SK-N-SH treated with all-trans-retinoic acid at 6 μM for 48 hours (cell line): ENCODE results near the gene NAV3.

ENCODE experiments used
- ARNTL ChIP-seq: fragments of 450-650 bp; formaldehyde crosslinking; IDR thresholded peaks from 2 replicates; pipeline ENCODE4 v1.5.0; 2020; ENCODE audit warnings: low read depth, mild to moderate bottlenecking, moderate library complexity, borderline replicate concordance
- OSR1 ChIP-seq: fragments of 250-450 bp; sonication (Bioruptor Pico); IDR thresholded peaks from 2 replicates; pipeline ENCODE4 v1.8.0; 2022; ENCODE audit warnings: moderate library complexity, mild to moderate bottlenecking, inconsistent platforms
- PATZ1 ChIP-seq: fragments of 250-450 bp; sonication (Bioruptor Pico); IDR thresholded peaks from 2 replicates; pipeline ENCODE4 v1.8.0; 2020; ENCODE audit warnings: mild to moderate bottlenecking, moderate library complexity, borderline replicate concordance
- RARB ChIP-seq: fragments of 250-450 bp; sonication (Bioruptor Pico); IDR thresholded peaks from 2 replicates; pipeline ENCODE4 v1.8.0; 2021; ENCODE audit warnings: mild to moderate bottlenecking, moderate library complexity
- TSHZ2 ChIP-seq: fragments of 250-450 bp; sonication (Bioruptor Pico); IDR thresholded peaks from 2 replicates; pipeline ENCODE4 v1.5.0; 2020; ENCODE audit warnings: mild to moderate bottlenecking, moderate library complexity
- ZFP3 ChIP-seq: fragments of 250-450 bp; sonication (Bioruptor Pico); IDR thresholded peaks from 2 replicates; pipeline ENCODE4 v1.5.0; 2020; ENCODE audit warnings: mild to moderate bottlenecking, moderate library complexity
- ZFP30 ChIP-seq: fragments of 450-650 bp; formaldehyde crosslinking; IDR thresholded peaks from 2 replicates; pipeline ENCODE4 v1.5.0; 2022; ENCODE audit warnings: mild to moderate bottlenecking, moderate library complexity
- ZNF565 ChIP-seq: fragments of 450-650 bp; formaldehyde crosslinking; conservative IDR thresholded peaks from 2 replicates; pipeline ENCODE4 v1.5.0; 2020; ENCODE audit warnings: low read depth, mild to moderate bottlenecking, moderate library complexity

GRCh38 chr12:78081590-78082314 is 251.1 kb downstream of the NAV3 start:
- no peak for TF ChIP-seq ZNF565 (CRISPR knock-in tag)
- no peak for TF ChIP-seq ARNTL (CRISPR knock-in tag)
- no peak for TF ChIP-seq PATZ1 (CRISPR knock-in tag)
- TF ChIP-seq ZFP3 (CRISPR knock-in tag), result no peak
- no peak for TF ChIP-seq OSR1 (CRISPR knock-in tag)
- no peak for TF ChIP-seq TSHZ2 (CRISPR knock-in tag)
- TF ChIP-seq RARB (CRISPR knock-in tag), result no peak
- TF ChIP-seq ZFP30, result no peak
